Peyer's patch (tissue), 4 donors: ENCODE data around the gene ANKRD22.

Source experiments
- POLR2A ChIP-seq, 2 donors: fragments of 450-650 bp; IDR thresholded peaks; one replicate each; pipeline ENCODE4 v1.5.1; 2017; ENCODE audit warnings: antibody characterized with exemption in 2 of 2, mild to moderate bottlenecking in 2 of 2, moderate library complexity in 2 of 2
- TF ChIP-seq, protein P1 (sequence below), 6 experiments: fragments of 450-650 bp in 4 of 6; fragments of 200-600 bp in 2 of 6; sonication (generic) in 1 of 6; IDR thresholded peaks; one replicate each; pipeline ENCODE4 v1.5.1; 2017 to 2019; ENCODE audit warnings: antibody characterized with exemption in 6 of 6, mild to moderate bottlenecking in 3 of 6, moderate library complexity in 1 of 6

DNA sequence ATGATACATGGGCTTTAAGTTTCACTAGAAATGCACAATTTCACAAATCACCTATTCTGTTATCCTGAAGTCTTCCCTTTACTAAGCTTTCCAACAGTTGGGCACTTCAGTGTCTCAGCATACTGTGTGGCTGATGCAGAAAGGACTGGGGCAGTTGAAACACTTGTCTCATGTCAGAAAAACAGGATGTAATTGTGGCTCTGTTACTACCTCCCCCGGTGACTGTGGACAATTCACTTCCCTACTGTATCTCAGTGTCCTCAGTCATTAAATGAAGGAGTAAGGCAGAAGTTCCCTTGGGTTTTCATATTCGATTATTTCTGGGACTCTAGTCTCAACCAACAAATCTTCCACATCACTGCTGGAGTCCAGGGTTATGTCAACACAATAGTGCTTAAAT lies 17.9 kb downstream of the ANKRD22 start:
- TF ChIP-seq, protein P1, sequence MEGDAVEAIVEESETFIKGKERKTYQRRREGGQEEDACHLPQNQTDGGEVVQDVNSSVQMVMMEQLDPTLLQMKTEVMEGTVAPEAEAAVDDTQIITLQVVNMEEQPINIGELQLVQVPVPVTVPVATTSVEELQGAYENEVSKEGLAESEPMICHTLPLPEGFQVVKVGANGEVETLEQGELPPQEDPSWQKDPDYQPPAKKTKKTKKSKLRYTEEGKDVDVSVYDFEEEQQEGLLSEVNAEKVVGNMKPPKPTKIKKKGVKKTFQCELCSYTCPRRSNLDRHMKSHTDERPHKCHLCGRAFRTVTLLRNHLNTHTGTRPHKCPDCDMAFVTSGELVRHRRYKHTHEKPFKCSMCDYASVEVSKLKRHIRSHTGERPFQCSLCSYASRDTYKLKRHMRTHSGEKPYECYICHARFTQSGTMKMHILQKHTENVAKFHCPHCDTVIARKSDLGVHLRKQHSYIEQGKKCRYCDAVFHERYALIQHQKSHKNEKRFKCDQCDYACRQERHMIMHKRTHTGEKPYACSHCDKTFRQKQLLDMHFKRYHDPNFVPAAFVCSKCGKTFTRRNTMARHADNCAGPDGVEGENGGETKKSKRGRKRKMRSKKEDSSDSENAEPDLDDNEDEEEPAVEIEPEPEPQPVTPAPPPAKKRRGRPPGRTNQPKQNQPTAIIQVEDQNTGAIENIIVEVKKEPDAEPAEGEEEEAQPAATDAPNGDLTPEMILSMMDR (IDR thresholded peaks at IDR 0.05), result no peak
- TF ChIP-seq POLR2A (IDR thresholded peaks at IDR 0.05), result no peak
